Measurements from ENCODE around the gene PIK3R5. TPM values are rescaled to one million over a fixed set of nuclear protein-coding genes. Genes with fewer than 3 reads are reported as not detected.

The PIK3R5 gene
- polyA plus RNA-seq, 3 donors = 0.51 to 1.1 (median 1.1) TPM

- no peak for DNase-seq (ENCODE audit: low read depth in 3 of 3, low spot score in 2 of 3)
These were observed 64.6 kb downstream of the PIK3R5 start for GRCh38 chr17:8900626-8901585.

- no peak for DNase-seq (ENCODE audit: low read depth in 3 of 3, low spot score in 2 of 3)
These were observed 65.3 kb downstream of the PIK3R5 start for GRCh38 chr17:8900207-8900606.

GRCh38 chr17:8898636-8899035, 66.9 kb downstream of the PIK3R5 start:
- DNase-seq (ENCODE audit: low read depth in 3 of 3, low spot score in 2 of 3) = no peak

- no peak for DNase-seq (ENCODE audit: low read depth in 3 of 3, low spot score in 2 of 3)
These were observed 67.4 kb downstream of the PIK3R5 start for GRCh38 chr17:8898126-8898525.

- no peak for DNase-seq (ENCODE audit: low read depth in 3 of 3, low spot score in 2 of 3)
These were observed 68.6 kb downstream of the PIK3R5 start for GRCh38 chr17:8896641-8897635.

- no peak for DNase-seq (ENCODE audit: low read depth in 3 of 3, low spot score in 2 of 3)
These were observed 69.4 kb downstream of the PIK3R5 start for GRCh38 chr17:8896087-8896486.

GRCh38 chr17:8894673-8895578, 70.6 kb downstream of the PIK3R5 start:
- peak; percentile 45 to 62 (median 49) for DNase-seq (ENCODE audit: low read depth in 3 of 3, low spot score in 2 of 3)

- DNase-seq (ENCODE audit: low read depth in 3 of 3, low spot score in 2 of 3) = peak in 1 of 3 donors; percentile 8
These were observed 71.3 kb downstream of the PIK3R5 start for GRCh38 chr17:8894202-8894671.

- DNase-seq (ENCODE audit: low read depth in 3 of 3, low spot score in 2 of 3) = no peak
These were observed 71.8 kb downstream of the PIK3R5 start for GRCh38 chr17:8893621-8894201.

- DNase-seq (ENCODE audit: low read depth in 3 of 3, low spot score in 2 of 3) = no peak
These were observed 72.4 kb downstream of the PIK3R5 start for GRCh38 chr17:8893059-8893458.

- no peak for DNase-seq (ENCODE audit: low read depth in 3 of 3, low spot score in 2 of 3)
These were observed 73.2 kb downstream of the PIK3R5 start for GRCh38 chr17:8892338-8892690.

GRCh38 chr17:8890671-8891070, 74.8 kb downstream of the PIK3R5 start:
- no peak for DNase-seq (ENCODE audit: low read depth in 3 of 3, low spot score in 2 of 3)

GRCh38 chr17:8889458-8890210, 75.9 kb downstream of the PIK3R5 start:
- no peak for DNase-seq (ENCODE audit: low read depth in 3 of 3, low spot score in 2 of 3)

- DNase-seq (ENCODE audit: low read depth in 3 of 3, low spot score in 2 of 3) = no peak
These were observed 76.7 kb downstream of the PIK3R5 start for GRCh38 chr17:8888704-8889302.

GRCh38 chr17:8887834-8888703, 77.4 kb downstream of the PIK3R5 start:
- DNase-seq (ENCODE audit: low read depth in 3 of 3, low spot score in 2 of 3) = peak in 2 of 3 donors; percentile 19 to 43

GRCh38 chr17:8887301-8887700, 78.2 kb downstream of the PIK3R5 start:
- DNase-seq (ENCODE audit: low read depth in 3 of 3, low spot score in 2 of 3) = no peak

- DNase-seq (ENCODE audit: low read depth in 3 of 3, low spot score in 2 of 3) = no peak
These were observed 79.4 kb downstream of the PIK3R5 start for GRCh38 chr17:8885967-8886684.
